ENCODE data around the gene EXOC4.

The EXOC4 gene

GRCh38 chr7:133543657-133544056 lies 290.8 kb downstream of the EXOC4 start:
- H3K36me3 ChIP-seq (ENCODE audit: control insufficient read depth in 2 of 2, insufficient read depth in 1 of 2, low read length in 2 of 2): no peaks in the 10 kb centered on the region
- H3K4me1 ChIP-seq (ENCODE audit: control insufficient read depth, insufficient read depth, low read length): peaks cover 5% of the 10 kb centered on the region
- peak; percentile 42; the same call in 1 of the 2 replicates for TF ChIP-seq ZEB2 (tag by site-specific recombination; IDR thresholded peaks at IDR 0.05)
- TF ChIP-seq PRDM6 (tag by site-specific recombination; IDR thresholded peaks at IDR 0.05): peak; percentile 58
- TF ChIP-seq ZNF830 (tag by site-specific recombination; IDR thresholded peaks at IDR 0.05; ENCODE audit: low read depth): no peak
- TF ChIP-seq ZNF747 (tag by site-specific recombination; IDR thresholded peaks at IDR 0.05): no peak
- TF ChIP-seq ZNF843 (tag by site-specific recombination; IDR thresholded peaks at IDR 0.05): peak; percentile 45; the same call in 1 of the 2 replicates
- no peak for TF ChIP-seq ZNF704 (tag by site-specific recombination; IDR thresholded peaks at IDR 0.05)
- TF ChIP-seq SP2 (tag by site-specific recombination; IDR thresholded peaks at IDR 0.05): no peak
- no peak for TF ChIP-seq ZNF132 (tag by site-specific recombination; IDR thresholded peaks at IDR 0.05; ENCODE audit: borderline replicate concordance)
- POLR2A ChIA-PET: no interaction called here
- CTCF ChIA-PET: no interaction called here
- H3K4me3 ChIP-seq (ENCODE audit: low read depth, low read length): no peak overlapping the region
- no peaks in the 10 kb centered on the region for H3K9me3 ChIP-seq (ENCODE audit: control insufficient read depth, insufficient read depth, low read depth, low read length)
- H3K27ac ChIP-seq (ENCODE audit: extremely low read depth, low read depth, low read length): no peak overlapping the region

- no peaks in the 10 kb centered on the region for H3K9me3 ChIP-seq (ENCODE audit: control insufficient read depth, insufficient read depth, low read depth, low read length)
- TF ChIP-seq ZNF350 (tag by site-specific recombination; IDR thresholded peaks at IDR 0.05) (no peak), ZBTB44 (tag by site-specific recombination; IDR thresholded peaks at IDR 0.05) (0 out of 2 replicates have a peak, but pooled peaks have one; percentile 39), MZF1 (tag by site-specific recombination; IDR thresholded peaks at IDR 0.05; ENCODE audit: borderline replicate concordance) (peak; percentile 41; the same call in 1 of the 2 replicates)
Measured at GRCh38 chr7:133545618-133546017, 292.7 kb downstream of the EXOC4 start.

GRCh38 chr7:133547981-133548380 lies 295.1 kb downstream of the EXOC4 start:
- TF ChIP-seq BCL6B (tag by site-specific recombination; IDR thresholded peaks at IDR 0.05): no peak
- TF ChIP-seq ZNF391 (tag by site-specific recombination; IDR thresholded peaks at IDR 0.05; ENCODE audit: borderline replicate concordance, low read depth): no peak
- no peak for TF ChIP-seq ZNF600 (tag by site-specific recombination; IDR thresholded peaks at IDR 0.05)
- no peak for TF ChIP-seq ZNF146 (tag by site-specific recombination; IDR thresholded peaks at IDR 0.05)
- no peak for TF ChIP-seq ZNF626 (tag by site-specific recombination; IDR thresholded peaks at IDR 0.05)
- TF ChIP-seq ZNF433 (tag by site-specific recombination; IDR thresholded peaks at IDR 0.05; ENCODE audit: low read depth): no peak
- no peak for TF ChIP-seq ZNF514 (tag by site-specific recombination; IDR thresholded peaks at IDR 0.05)
- no peak overlapping the region for H3K27ac ChIP-seq (ENCODE audit: extremely low read depth, low read depth, low read length)
- no peaks in the 10 kb centered on the region for H3K36me3 ChIP-seq (ENCODE audit: control insufficient read depth in 2 of 2, insufficient read depth in 1 of 2, low read length in 2 of 2)
- POLR2A ChIA-PET: no interaction called here
- peaks cover 14% of the 10 kb centered on the region for H3K4me1 ChIP-seq (ENCODE audit: control insufficient read depth, insufficient read depth, low read length)
- H3K4me3 ChIP-seq (ENCODE audit: low read depth, low read length): no peak overlapping the region
- H3K9me3 ChIP-seq (ENCODE audit: control insufficient read depth, insufficient read depth, low read depth, low read length): no peaks in the 10 kb centered on the region
- CTCF ChIA-PET: interaction anchor here (1.9 kb wide), 1 partner anchor 16 kb away, joined by 4 read pairs; no protein-coding TSS in a partner anchor

More at GRCh38 chr7:133545618-133546017, 292.7 kb downstream of the EXOC4 start:
- H3K4me1 ChIP-seq (ENCODE audit: control insufficient read depth, insufficient read depth, low read length): peaks cover 5% of the 10 kb centered on the region
- no peaks in the 10 kb centered on the region for H3K36me3 ChIP-seq (ENCODE audit: control insufficient read depth in 2 of 2, insufficient read depth in 1 of 2, low read length in 2 of 2)
- no peak overlapping the region for H3K4me3 ChIP-seq (ENCODE audit: low read depth, low read length)
- ChIA-PET CTCF (no interaction called here), POLR2A (no interaction called here)
- no peak overlapping the region for H3K27ac ChIP-seq (ENCODE audit: extremely low read depth, low read depth, low read length)
